Right lobe of liver (tissue), 6 donors: ENCODE data around the gene MAP7. TPM values are rescaled to one million over a fixed set of nuclear protein-coding genes. Genes with fewer than 3 reads are reported as not detected.
"Not testable (repeated sequence)": the region's sequence is repeated elsewhere in the genome, so short reads cannot be mapped to it uniquely, and the experiment has no call there.

Experiments used
- ATAC-seq, 4 donors: fragments of 200-7000 bp; cut with Tn5 transposase; one replicate each; pipeline ENCODE4 v1.9.1; 2020; ENCODE audit warnings: mild to moderate bottlenecking in 4 of 4, moderate library complexity in 4 of 4
- DNase-seq, 3 donors: peaks; one replicate each; pipeline ENCODE4 v3.0.0-alpha.2; 2020
- H3K27ac ChIP-seq, 3 donors: fragments of 200-600 bp; one replicate each; pipeline ENCODE4 v1.8.0; 2022
- H3K27me3 ChIP-seq, 2 donors: fragments of 200-600 bp; one replicate each; pipeline ENCODE4 v1.8.0; 2022
- H3K36me3 ChIP-seq, 4 donors: fragments of 200-600 bp; sonication (generic) in 1 of 4; one replicate each; pipeline versions ENCODE4 v1.5.1 to v1.8.0; 2017 to 2022; ENCODE audit warnings: control low read depth in 1 of 4
- H3K4me1 ChIP-seq, 4 donors: fragments of 200-600 bp; sonication (generic) in 1 of 4; one replicate each; pipeline versions ENCODE4 v1.5.1 to v1.8.0; 2017 to 2022; ENCODE audit warnings: control low read depth in 1 of 4
- H3K4me3 ChIP-seq, 3 donors: fragments of 200-600 bp; one replicate each; pipeline ENCODE4 v1.8.0; 2022
- H3K9me3 ChIP-seq, 4 donors: fragments of 200-600 bp; sonication (generic) in 1 of 4; one replicate each; pipeline versions ENCODE4 v1.5.1 to v1.8.0; 2017 to 2022; ENCODE audit warnings: control low read depth in 1 of 4
- POLR2A ChIP-seq: fragments of 450-650 bp; IDR thresholded peaks from one replicate; pipeline ENCODE4 v1.6.1; 2017; ENCODE audit warnings: antibody characterized with exemption, mild to moderate bottlenecking
- WGBS: methylation state at CpG from one replicate; pipeline ENCODE4 v1.1.6; 2018; ENCODE audit warnings: low coverage, low lambda C conversion rate; ENCODE audit not compliant: insufficient coverage; ENCODE audit errors: missing lambda C conversion rate; 5-methylcytosine and 5-hydroxymethylcytosine counted together
- intact Hi-C, 2 donors: fragments of 100-400 bp; cut with DNase I; formaldehyde crosslinking; loops; one replicate each; pipeline versions ENCODE4 v1.11.2 to v1.14.1; 2022
- total RNA-seq, 6 experiments: library from RNA; depleted of rRNA in 2 of 6; stranded (reverse); fragments of >200 nt in 2 of 6; fragmentation: NEBNext Ultra II Directional in 3 of 6; extraction: Animal tissue kit (Norgen Biotek cat#: 25700) in 3 of 6; gene quantifications; one replicate each; pipeline versions ENCODE4 v1.1.0 to v1.2.4, GENCODE V29; 2016 to 2023
- TF ChIP-seq, protein P1 (sequence below), 4 donors: fragments of 200-600 bp in 3 of 4; fragments of 450-650 bp in 1 of 4; IDR thresholded peaks; one replicate each; pipeline versions ENCODE4 v1.5.1 to v1.8.0; 2016 to 2022; ENCODE audit warnings: antibody characterized with exemption in 4 of 4, mild to moderate bottlenecking in 2 of 4
- donor health status: DM: no; HTN: yes; CAD: no.
- donor health status: DM: no; HTN: no; CAD: no.
- donor health status: DM: no; HTN: no; CAD: no.
- donor health status: DM: no; HTN: yes; CAD: no.
- donor health status: DM: no; HTN: yes; CAD: no.

The MAP7 gene
- total RNA-seq, 6 experiments from 2014 or later = 14.8 to 20.9 (median 17.9) TPM

GRCh38 chr6:136501514-136501913 is 48.7 kb downstream of the MAP7 start:
- Histone ChIP-seq H3K36me3 (no peaks in the 10 kb centered on the region), H3K4me3 (no peak overlapping the region), H3K27me3 (no peaks in the 10 kb centered on the region), H3K9me3 (no peaks in the 10 kb centered on the region), H3K4me1 (peaks cover 0 to 4% (median 2%) of the 10 kb centered on the region in 4 donors), H3K27ac (no peak overlapping the region)
- no peak for TF ChIP-seq POLR2A
- TF ChIP-seq, protein P1, sequence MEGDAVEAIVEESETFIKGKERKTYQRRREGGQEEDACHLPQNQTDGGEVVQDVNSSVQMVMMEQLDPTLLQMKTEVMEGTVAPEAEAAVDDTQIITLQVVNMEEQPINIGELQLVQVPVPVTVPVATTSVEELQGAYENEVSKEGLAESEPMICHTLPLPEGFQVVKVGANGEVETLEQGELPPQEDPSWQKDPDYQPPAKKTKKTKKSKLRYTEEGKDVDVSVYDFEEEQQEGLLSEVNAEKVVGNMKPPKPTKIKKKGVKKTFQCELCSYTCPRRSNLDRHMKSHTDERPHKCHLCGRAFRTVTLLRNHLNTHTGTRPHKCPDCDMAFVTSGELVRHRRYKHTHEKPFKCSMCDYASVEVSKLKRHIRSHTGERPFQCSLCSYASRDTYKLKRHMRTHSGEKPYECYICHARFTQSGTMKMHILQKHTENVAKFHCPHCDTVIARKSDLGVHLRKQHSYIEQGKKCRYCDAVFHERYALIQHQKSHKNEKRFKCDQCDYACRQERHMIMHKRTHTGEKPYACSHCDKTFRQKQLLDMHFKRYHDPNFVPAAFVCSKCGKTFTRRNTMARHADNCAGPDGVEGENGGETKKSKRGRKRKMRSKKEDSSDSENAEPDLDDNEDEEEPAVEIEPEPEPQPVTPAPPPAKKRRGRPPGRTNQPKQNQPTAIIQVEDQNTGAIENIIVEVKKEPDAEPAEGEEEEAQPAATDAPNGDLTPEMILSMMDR (IDR thresholded peaks at IDR 0.05) = no peak
- DNase-seq = no peak
- ATAC-seq = no peak
- 45% methylated on average over 2 of the region's 2 CpGs for WGBS
- intact Hi-C loops = no loop called here

- H3K36me3 ChIP-seq = no peaks in the 10 kb centered on the region
- H3K9me3 ChIP-seq = no peaks in the 10 kb centered on the region
- peaks cover 0 to 2% (median under 1%) of the 10 kb centered on the region in 4 donors for H3K4me1 ChIP-seq
- H3K27ac ChIP-seq = no peak overlapping the region
- TF ChIP-seq, protein P1 (IDR thresholded peaks at IDR 0.05) = no peak
- no peak for TF ChIP-seq POLR2A
- intact Hi-C loops = no loop called here
- no peak overlapping the region for H3K4me3 ChIP-seq
- no peaks in the 10 kb centered on the region for H3K27me3 ChIP-seq
- WGBS = 50% methylated on average over 1 of the region's 1 CpG
- ATAC-seq (no peak), DNase-seq (no peak)
These were observed 49.1 kb downstream of the MAP7 start for GRCh38 chr6:136501096-136501495.

DNA sequence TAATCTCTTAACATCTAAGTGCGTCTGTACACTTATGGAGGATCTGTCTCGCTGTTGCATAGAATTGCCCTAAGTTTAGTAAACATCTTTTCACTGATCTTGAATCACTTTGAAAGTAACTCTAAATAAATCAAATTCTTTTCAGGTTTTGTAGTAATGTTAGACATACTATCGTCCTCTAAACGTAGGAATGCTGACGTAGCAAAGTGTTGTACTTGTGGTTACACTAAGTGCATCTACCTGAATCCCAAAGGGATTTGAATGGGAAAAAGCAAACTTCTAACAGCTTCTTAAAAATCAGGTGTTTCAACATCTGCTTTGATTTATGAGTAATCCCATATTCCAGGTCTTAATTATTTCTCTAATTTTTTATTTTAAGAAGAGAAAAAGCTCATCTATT is 49.8 kb downstream of the MAP7 start:
- Histone ChIP-seq H3K4me1 (no peaks in the 10 kb centered on the region), H3K36me3 (no peaks in the 10 kb centered on the region), H3K27me3 (no peaks in the 10 kb centered on the region), H3K27ac (no peak overlapping the region), H3K9me3 (no peaks in the 10 kb centered on the region), H3K4me3 (no peak overlapping the region)
- no peak for DNase-seq
- intact Hi-C loops = no loop called here
- no peak for TF ChIP-seq POLR2A
- TF ChIP-seq, protein P1 (IDR thresholded peaks at IDR 0.05) = no peak
- no peak for ATAC-seq
- WGBS = 67% methylated on average over 5 of the region's 5 CpGs

- no peak overlapping the region for H3K4me3 ChIP-seq
These were observed 50.9 kb downstream of the MAP7 start for GRCh38 chr6:136499370-136499769.

DNA sequence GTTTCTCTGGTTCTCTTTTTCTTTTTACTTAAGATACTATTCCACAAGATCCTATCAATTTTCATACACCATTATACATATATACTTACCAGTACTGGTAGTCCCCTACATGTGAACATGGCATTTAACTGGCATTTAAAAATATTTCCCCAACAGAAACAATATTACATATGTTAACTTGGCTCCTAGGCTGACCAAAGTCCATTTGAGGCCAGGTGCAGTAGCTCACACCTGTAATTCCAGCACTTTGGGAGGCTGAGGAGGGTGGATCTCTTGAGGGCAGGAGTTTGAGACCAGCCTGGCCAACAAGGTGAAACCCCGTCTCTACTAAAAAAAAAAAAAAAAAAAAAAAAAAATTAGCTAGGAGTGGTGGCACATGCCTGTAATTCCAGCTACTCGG is 53.8 kb downstream of the MAP7 start:
- H3K9me3 ChIP-seq, H3K4me3 ChIP-seq, H3K4me1 ChIP-seq, DNase-seq, H3K27me3 ChIP-seq, intact Hi-C loops, H3K36me3 ChIP-seq, H3K27ac ChIP-seq, ATAC-seq: not testable (repeated sequence)
- 100% methylated on average over 1 of the region's 2 CpGs for WGBS

More at GRCh38 chr6:136499370-136499769, 50.9 kb downstream of the MAP7 start:
- WGBS = 89% methylated on average over 3 of the region's 3 CpGs
- no peak overlapping the region for H3K27ac ChIP-seq
- no peaks in the 10 kb centered on the region for H3K4me1 ChIP-seq
- TF ChIP-seq, protein P1 (IDR thresholded peaks at IDR 0.05) = no peak
- no peak for TF ChIP-seq POLR2A
- ATAC-seq (no peak), DNase-seq (no peak)
- intact Hi-C loops = no loop called here
- H3K9me3 ChIP-seq = no peaks in the 10 kb centered on the region
- H3K27me3 ChIP-seq = no peaks in the 10 kb centered on the region
- H3K36me3 ChIP-seq = no peaks in the 10 kb centered on the region
